HEK293 (cell line): ENCODE data around the gene OR52E6.

Experiments
- CTCF ChIA-PET: fragments of 350-600 bp; formaldehyde crosslinking; extraction: SDS; loops from one replicate; lab custom pipeline; 2021; ENCODE audit warnings: antibody characterized with exemption; lab: Yijun Ruan, JAX
- POLR2A ChIA-PET: fragments of 300-600 bp; formaldehyde crosslinking; extraction: SDS; loops from one replicate; lab custom pipeline; 2020; ENCODE audit warnings: antibody characterized with exemption, inconsistent platforms; lab: Yijun Ruan, JAX
- H3K27ac ChIP-seq: fragments of 200-500 bp; sonication (Bioruptor generic); 2 replicates; pipeline ENCODE4 v1.5.1; 2014; ENCODE audit warnings: low read depth, low read length, control low read depth, inconsistent platforms; ENCODE audit errors: extremely low read depth
- H3K36me3 ChIP-seq, 2 experiments: fragments of 200-500 bp in 1 of 2; sonication (Bioruptor generic) in 1 of 2; 1 replicate in 1 of 2; 2 replicates in 1 of 2; pipeline ENCODE4 v1.5.1; 2014 to 2017; ENCODE audit warnings: inconsistent platforms in 2 of 2, low read length in 2 of 2; ENCODE audit not compliant: control insufficient read depth in 2 of 2, insufficient read depth in 1 of 2
- H3K4me1 ChIP-seq: fragments of 200-500 bp; sonication (Bioruptor generic); 2 replicates; pipeline ENCODE4 v1.5.1; 2014; ENCODE audit warnings: mild to moderate bottlenecking, low read length, inconsistent platforms; ENCODE audit not compliant: control insufficient read depth, insufficient read depth
- H3K4me3 ChIP-seq: 2 replicates; pipeline ENCODE4 v1.5.1; 2011; ENCODE audit warnings: low read depth, mild to moderate bottlenecking, control low read depth, low read length, moderate library complexity
- H3K9me3 ChIP-seq: fragments of 200-500 bp; sonication (Bioruptor generic); 2 replicates; pipeline ENCODE4 v1.5.1; 2014; ENCODE audit warnings: low read depth, low read length, inconsistent platforms; ENCODE audit not compliant: control insufficient read depth, insufficient read depth
- BCL11A ChIP-seq: fragments of 450-650 bp; formaldehyde crosslinking; IDR thresholded peaks from 2 replicates; pipeline ENCODE4 v1.5.1; 2016; ENCODE audit warnings: low read depth, missing biosample characterization, missing genetic modification characterization
- GLIS2 ChIP-seq: fragments of 450-650 bp; formaldehyde crosslinking; IDR thresholded peaks from 2 replicates; pipeline ENCODE4 v1.5.1; 2016; ENCODE audit warnings: missing biosample characterization, missing genetic modification characterization
- HOXA7 ChIP-seq: sonication (generic); formaldehyde crosslinking; IDR thresholded peaks from 2 replicates; pipeline ENCODE4 v1.8.1; 2022; ENCODE audit warnings: missing genetic modification reagents, borderline replicate concordance
- KLF7 ChIP-seq: fragments of 450-650 bp; formaldehyde crosslinking; IDR thresholded peaks from 2 replicates; pipeline ENCODE4 v1.5.1; 2016; ENCODE audit warnings: missing biosample characterization, missing genetic modification characterization, borderline replicate concordance
- PRDM1 ChIP-seq: fragments of 450-650 bp; formaldehyde crosslinking; IDR thresholded peaks from 2 replicates; pipeline ENCODE4; 2016; ENCODE audit warnings: missing biosample characterization, missing genetic modification characterization
- RBAK ChIP-seq: fragments of 450-650 bp; formaldehyde crosslinking; IDR thresholded peaks from 2 replicates; pipeline ENCODE4 v1.5.1; 2016; ENCODE audit warnings: missing biosample characterization, missing genetic modification characterization
- SCRT1 ChIP-seq: fragments of 450-650 bp; formaldehyde crosslinking; IDR thresholded peaks from 2 replicates; pipeline ENCODE4 v1.5.1; 2016; ENCODE audit warnings: missing biosample characterization, missing genetic modification characterization, borderline replicate concordance
- ZBTB21 ChIP-seq: fragments of 450-650 bp; formaldehyde crosslinking; IDR thresholded peaks from 2 replicates; pipeline ENCODE4 v1.5.1; 2017; ENCODE audit warnings: missing biosample characterization, missing genetic modification characterization
- ZNF10 ChIP-seq: fragments of 450-650 bp; formaldehyde crosslinking; IDR thresholded peaks from 2 replicates; pipeline ENCODE4 v1.5.1; 2017; ENCODE audit warnings: missing biosample characterization, missing genetic modification characterization
- ZNF140 ChIP-seq: fragments of 450-650 bp; formaldehyde crosslinking; IDR thresholded peaks from 2 replicates; pipeline ENCODE4 v1.5.1; 2016; ENCODE audit warnings: missing biosample characterization, missing genetic modification characterization
- ZNF19 ChIP-seq: fragments of 450-650 bp; formaldehyde crosslinking; IDR thresholded peaks from 2 replicates; pipeline ENCODE4; 2016; ENCODE audit warnings: missing biosample characterization, missing genetic modification characterization, low read depth
- ZNF223 ChIP-seq: fragments of 450-650 bp; formaldehyde crosslinking; IDR thresholded peaks from 2 replicates; pipeline ENCODE4 v1.5.1; 2016; ENCODE audit warnings: missing biosample characterization, missing genetic modification characterization
- ZNF248 ChIP-seq: fragments of 450-650 bp; formaldehyde crosslinking; IDR thresholded peaks from 2 replicates; pipeline ENCODE4 v1.5.1; 2017; ENCODE audit warnings: missing biosample characterization, missing genetic modification characterization
- ZNF302 ChIP-seq: fragments of 450-650 bp; formaldehyde crosslinking; IDR thresholded peaks from 2 replicates; pipeline ENCODE4 v1.5.1; 2016; ENCODE audit warnings: missing biosample characterization, missing genetic modification characterization, low read depth
- ZNF354C ChIP-seq: fragments of 450-650 bp; formaldehyde crosslinking; IDR thresholded peaks from 2 replicates; pipeline ENCODE4 v1.5.1; 2016; ENCODE audit warnings: missing biosample characterization, missing genetic modification characterization, low read depth, borderline replicate concordance
- ZNF366 ChIP-seq: fragments of 450-650 bp; formaldehyde crosslinking; conservative IDR thresholded peaks from 2 replicates; pipeline ENCODE4 v1.5.1; 2016; ENCODE audit warnings: missing biosample characterization, missing genetic modification characterization
- ZNF433 ChIP-seq: fragments of 450-650 bp; formaldehyde crosslinking; IDR thresholded peaks from 2 replicates; pipeline ENCODE4 v1.5.1; 2016; ENCODE audit warnings: missing biosample characterization, missing genetic modification characterization, low read depth
- ZNF449 ChIP-seq: fragments of 450-650 bp; formaldehyde crosslinking; IDR thresholded peaks from 2 replicates; pipeline ENCODE4 v1.5.1; 2017; ENCODE audit warnings: missing biosample characterization, mild to moderate bottlenecking, missing genetic modification characterization, moderate library complexity
- ZNF513 ChIP-seq: fragments of 450-650 bp; IDR thresholded peaks from 2 replicates; pipeline ENCODE4 v1.5.1; 2018; ENCODE audit warnings: missing biosample characterization, missing genetic modification characterization
- ZNF514 ChIP-seq: fragments of 450-650 bp; formaldehyde crosslinking; IDR thresholded peaks from 2 replicates; pipeline ENCODE4 v1.5.1; 2016; ENCODE audit warnings: missing biosample characterization, missing genetic modification characterization
- ZNF529 ChIP-seq: fragments of 450-650 bp; formaldehyde crosslinking; IDR thresholded peaks from 2 replicates; pipeline ENCODE4 v1.5.1; 2017; ENCODE audit warnings: missing genetic modification characterization, missing biosample characterization; ENCODE audit not compliant: insufficient replicate concordance
- ZNF548 ChIP-seq: fragments of 450-650 bp; formaldehyde crosslinking; IDR thresholded peaks from 2 replicates; pipeline ENCODE4 v1.5.1; 2016; ENCODE audit warnings: missing biosample characterization, missing genetic modification characterization
- ZNF585B ChIP-seq: fragments of 450-650 bp; formaldehyde crosslinking; IDR thresholded peaks from 2 replicates; pipeline ENCODE4 v1.5.1; 2016; ENCODE audit warnings: missing biosample characterization, missing genetic modification characterization
- ZNF654 ChIP-seq: fragments of 450-650 bp; formaldehyde crosslinking; IDR thresholded peaks from 2 replicates; pipeline ENCODE4 v1.5.1; 2016; ENCODE audit warnings: low read depth, missing biosample characterization, missing genetic modification characterization
- ZNF701 ChIP-seq: fragments of 450-650 bp; formaldehyde crosslinking; IDR thresholded peaks from 2 replicates; pipeline ENCODE4 v1.5.1; 2016; ENCODE audit warnings: missing biosample characterization, missing genetic modification characterization
- ZXDB ChIP-seq: fragments of 450-650 bp; formaldehyde crosslinking; IDR thresholded peaks from 2 replicates; pipeline ENCODE4 v1.5.1; 2016; ENCODE audit warnings: missing biosample characterization, missing genetic modification characterization
- TF ChIP-seq, protein P1 (sequence below): fragments of 450-650 bp; formaldehyde crosslinking; IDR thresholded peaks from 2 replicates; pipeline ENCODE4 v1.5.1; 2016; ENCODE audit warnings: missing biosample characterization, missing genetic modification characterization

Gene OR52E6

DNA sequence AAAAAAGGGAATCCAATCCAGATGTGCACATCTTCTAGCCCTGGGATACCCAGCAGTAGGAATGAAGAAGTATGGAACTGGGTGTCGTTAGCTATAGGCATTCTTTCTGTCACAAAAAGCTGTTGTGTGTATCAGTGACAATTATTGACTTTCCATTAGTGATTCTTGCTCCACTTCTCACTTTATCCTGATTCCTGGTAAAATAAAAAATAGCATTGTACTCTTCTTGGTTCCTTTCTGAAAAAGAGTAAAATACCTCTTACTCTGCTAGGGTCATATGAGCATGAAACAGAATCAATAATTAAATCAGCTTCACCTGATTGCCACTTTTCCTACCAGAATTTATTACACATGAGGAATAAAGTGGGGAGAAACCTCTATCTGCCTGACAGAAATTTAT lies at the start of gene OR52E6:
Gene OR52E6, minus strand, starts transcription at position 101 of the 400 bp plus-strand sequence. Its CDS starts 0 bp downstream, at position 101.
- no peak for TF ChIP-seq ZBTB21 (tag by site-specific recombination)
- no peak for TF ChIP-seq ZXDB
- no peak for TF ChIP-seq ZNF10 (tag by site-specific recombination)
- no peak for TF ChIP-seq ZNF223 (tag by site-specific recombination)
- TF ChIP-seq RBAK (tag by site-specific recombination), result no peak
- no peak for TF ChIP-seq ZNF514 (tag by site-specific recombination)
- no peak for TF ChIP-seq PRDM1
- TF ChIP-seq ZNF302 (tag by site-specific recombination), result no peak
- TF ChIP-seq ZNF513 (tag by site-specific recombination), result no peak
- TF ChIP-seq HOXA7, result no peak
- no peak for TF ChIP-seq GLIS2 (tag by site-specific recombination)
- TF ChIP-seq ZNF248 (tag by site-specific recombination), result no peak
- no peak for TF ChIP-seq ZNF585B (tag by site-specific recombination)
- no peaks in the 10 kb centered on the region for H3K36me3 ChIP-seq
- CTCF ChIA-PET, result no interaction called here

GRCh38 chr11:5891216-5891800 lies 49.6 kb upstream of the OR52E6 start:
- no peak for TF ChIP-seq ZNF19
- no peak for TF ChIP-seq ZNF701 (tag by site-specific recombination)
- no peak for TF ChIP-seq ZNF548 (tag by site-specific recombination)
- peak; percentile 27 for TF ChIP-seq ZNF654
- TF ChIP-seq KLF7 (tag by site-specific recombination), result no peak
- TF ChIP-seq ZNF354C (tag by site-specific recombination), result no peak
- no peaks in the 10 kb centered on the region for H3K9me3 ChIP-seq
- H3K4me3 ChIP-seq, result no peak overlapping the region
- H3K4me1 ChIP-seq, result no peaks in the 10 kb centered on the region
- H3K27ac ChIP-seq, result no peak overlapping the region
- CTCF ChIA-PET, result interaction anchor here (0.6 to 1.6 kb wide), 15 partner anchors 10 to 1771 kb away, joined by 3 to 4 read pairs (median 3); partner anchors contain the start of gene OR52E4
- H3K36me3 ChIP-seq, result no peaks in the 10 kb centered on the region
- POLR2A ChIA-PET, result no interaction called here

More for the DNA sequence above, at the start of gene OR52E6:
- POLR2A ChIA-PET, result no interaction called here
- H3K4me3 ChIP-seq, result no peak within 1 kb of the TSS
- no peaks in the 10 kb centered on the region for H3K9me3 ChIP-seq
- no peak within 1 kb of the TSS for H3K27ac ChIP-seq
- H3K4me1 ChIP-seq, result no peaks in the 10 kb centered on the region

- no peak overlapping the region for H3K27ac ChIP-seq
- ChIA-PET POLR2A (interaction anchor here (0.6 kb wide), 1 partner anchor 48 kb away, joined by 3 read pairs; no protein-coding TSS in a partner anchor), CTCF (no interaction called here)
- H3K9me3 ChIP-seq, result no peaks in the 10 kb centered on the region
- H3K4me3 ChIP-seq, result no peak overlapping the region
- H3K4me1 ChIP-seq, result no peaks in the 10 kb centered on the region
- no peaks in the 10 kb centered on the region for H3K36me3 ChIP-seq
- TF ChIP-seq KLF7 (tag by site-specific recombination), result no peak
- TF ChIP-seq ZNF366 (tag by site-specific recombination), result no peak
- TF ChIP-seq, protein P1, sequence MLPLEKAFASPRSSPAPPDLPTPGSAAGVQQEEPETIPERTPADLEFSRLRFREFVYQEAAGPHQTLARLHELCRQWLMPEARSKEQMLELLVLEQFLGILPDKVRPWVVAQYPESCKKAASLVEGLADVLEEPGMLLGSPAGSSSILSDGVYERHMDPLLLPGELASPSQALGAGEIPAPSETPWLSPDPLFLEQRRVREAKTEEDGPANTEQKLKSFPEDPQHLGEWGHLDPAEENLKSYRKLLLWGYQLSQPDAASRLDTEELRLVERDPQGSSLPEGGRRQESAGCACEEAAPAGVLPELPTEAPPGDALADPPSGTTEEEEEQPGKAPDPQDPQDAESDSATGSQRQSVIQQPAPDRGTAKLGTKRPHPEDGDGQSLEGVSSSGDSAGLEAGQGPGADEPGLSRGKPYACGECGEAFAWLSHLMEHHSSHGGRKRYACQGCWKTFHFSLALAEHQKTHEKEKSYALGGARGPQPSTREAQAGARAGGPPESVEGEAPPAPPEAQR (tag by site-specific recombination), result no peak
- TF ChIP-seq ZNF449 (tag by site-specific recombination), result no peak
- no peak for TF ChIP-seq BCL11A (tag by site-specific recombination)
- TF ChIP-seq ZNF140 (tag by site-specific recombination), result no peak
- no peak for TF ChIP-seq ZNF529 (tag by site-specific recombination)
- no peak for TF ChIP-seq SCRT1 (tag by site-specific recombination)
- no peak for TF ChIP-seq ZNF433 (tag by site-specific recombination)
Measured at GRCh38 chr11:5887661-5888060, 46.0 kb upstream of the OR52E6 start.
